Astrocyte of the cerebellum (primary cell): ENCODE results near the gene TMEM270.
"Not testable (repeated sequence)": the region's sequence is repeated elsewhere in the genome, so short reads cannot be mapped to it uniquely, and the experiment has no call there.

Experiments
- DNase-seq: peaks from one replicate; pipeline ENCODE4 v3.0.0-alpha.2; 2011; ENCODE audit warnings: low read depth
- H3K4me3 ChIP-seq: 2 replicates; pipeline ENCODE4 v1.5.1; 2011; ENCODE audit warnings: mild to moderate bottlenecking, low read depth, low read length, moderate library complexity
- CTCF ChIP-seq: IDR thresholded peaks from 2 replicates; pipeline ENCODE4 v1.5.1; 2012; ENCODE audit warnings: low read length, low read depth, moderate library complexity, mild to moderate bottlenecking; ENCODE audit errors: missing control alignments
- in situ Hi-C: cut with HindIII; loops from 2 replicates; pipeline ENCODE4 v1.10.0; 2017; ENCODE audit warnings: low sequenced_read_pairs

Gene TMEM270

DNA sequence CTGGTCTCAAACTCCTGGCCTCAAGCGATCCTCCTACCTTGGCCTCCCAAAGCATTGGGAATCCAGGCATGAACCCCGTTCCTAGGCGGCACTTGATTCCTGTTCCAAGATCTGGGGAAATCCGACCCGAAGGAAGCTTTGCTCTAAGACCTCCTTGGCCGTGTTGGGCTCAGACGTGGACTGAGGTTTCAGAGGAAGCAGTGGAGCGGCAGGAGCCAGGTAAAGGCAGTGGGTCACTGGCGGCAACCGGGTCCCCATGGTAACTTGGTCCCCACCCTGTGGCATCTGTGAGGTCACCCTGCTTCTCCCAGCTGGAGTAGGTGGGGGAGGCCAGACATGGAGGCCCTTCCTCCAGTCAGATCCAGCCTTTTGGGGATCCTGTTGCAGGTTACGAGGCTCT lies at the start of gene TMEM270:
Gene TMEM270 (plus strand): TSS at position 301 of the 400 bp plus-strand sequence. CDS start 36 bp downstream, at position 337.
- DNase-seq, result no peak
- no peak within 1 kb of the TSS for H3K4me3 ChIP-seq
- TF ChIP-seq CTCF, result no peak
- in situ Hi-C loops, result loop anchor here (25.0 kb wide), 1 partner anchor 526 kb away; no protein-coding TSS in a partner anchor

DNA sequence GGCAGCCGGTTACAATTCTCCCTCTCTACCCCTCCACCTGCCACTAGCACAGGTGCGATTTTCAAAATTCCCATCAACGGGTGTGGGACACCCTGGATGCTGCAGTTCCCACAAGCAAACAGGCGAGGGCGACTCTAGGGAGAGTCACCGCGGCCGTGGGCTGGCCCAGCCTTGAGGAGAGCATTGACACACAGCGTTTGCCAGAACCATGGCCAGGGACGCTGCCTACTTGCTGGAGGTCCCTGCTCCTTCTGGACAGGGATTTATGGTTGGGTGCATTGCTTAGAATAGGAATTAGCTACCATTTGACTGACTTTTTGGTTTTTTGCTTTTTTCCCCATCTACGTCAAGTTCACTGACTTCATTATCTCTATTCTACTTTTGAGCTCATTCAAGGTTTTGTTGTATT lies 49.2 kb upstream of the TMEM270 start:
- no peak overlapping the region for H3K4me3 ChIP-seq
- DNase-seq, result peak; percentile 4
- TF ChIP-seq CTCF, result peak; percentile 82
- in situ Hi-C loops, result no loop called here

DNA sequence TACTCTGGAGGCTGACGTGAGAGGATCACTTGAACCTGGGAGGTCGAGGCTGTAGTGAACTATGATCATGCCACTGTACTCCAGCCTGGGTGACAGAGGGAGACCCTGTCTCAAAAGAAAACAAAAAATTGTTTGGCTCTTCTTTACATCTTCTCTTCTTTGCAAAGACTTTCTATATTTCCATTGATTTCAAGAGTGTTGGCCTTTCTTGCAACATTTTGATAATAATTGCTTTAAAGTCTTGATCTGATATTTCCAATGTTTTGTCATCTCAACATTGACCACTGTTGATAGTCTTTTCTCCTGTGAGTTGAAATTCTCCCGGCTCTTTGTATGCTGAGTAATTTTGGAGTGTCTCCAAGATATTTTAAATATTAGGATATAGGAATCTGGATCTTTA lies 48.0 kb upstream of the TMEM270 start:
- in situ Hi-C loops, result no loop called here
- TF ChIP-seq CTCF, result no peak
- no peak for DNase-seq
- no peak overlapping the region for H3K4me3 ChIP-seq

DNA sequence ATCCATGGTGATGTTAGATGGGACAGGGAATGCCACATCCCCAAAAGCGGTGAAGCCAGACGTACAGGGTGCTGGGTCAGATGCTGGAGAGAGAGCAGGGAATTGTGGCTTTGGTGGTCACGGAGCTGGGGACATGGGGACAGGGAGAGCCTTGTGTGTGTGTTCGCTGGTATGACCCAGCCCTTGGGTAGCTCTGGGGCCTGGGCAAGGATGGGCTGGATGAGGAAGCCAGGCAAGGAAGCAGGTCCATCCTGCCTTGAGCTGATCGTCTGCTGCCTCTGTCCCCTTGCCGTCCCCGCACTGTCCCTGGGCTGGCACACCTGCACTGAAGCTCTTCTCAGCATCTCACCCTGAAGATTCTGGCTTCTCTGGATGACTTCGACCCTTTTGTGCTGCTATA lies 45.5 kb upstream of the TMEM270 start:
- in situ Hi-C loops, result no loop called here
- DNase-seq, result no peak
- TF ChIP-seq CTCF, result no peak
- H3K4me3 ChIP-seq, result no peak overlapping the region

DNA sequence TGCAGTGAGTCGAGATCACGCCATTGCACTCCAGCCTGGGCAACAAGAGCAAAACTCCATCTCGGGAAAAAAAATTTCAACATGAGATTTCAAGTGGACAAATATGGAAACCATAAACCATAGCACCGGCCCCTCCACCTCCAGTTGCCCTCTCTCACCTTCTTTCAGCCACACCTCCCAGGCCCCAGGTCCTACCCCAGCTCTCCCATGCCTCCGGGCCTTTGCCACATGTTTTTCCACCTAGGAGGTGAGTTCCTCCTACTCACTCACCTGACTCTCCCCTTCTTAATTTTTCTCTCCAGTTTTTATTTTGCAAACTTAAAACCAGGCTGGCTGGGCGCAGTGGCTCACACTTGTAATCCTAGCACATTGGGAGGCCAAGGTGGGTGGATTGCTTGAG lies 43.8 kb upstream of the TMEM270 start:
- DNase-seq, result no peak
- TF ChIP-seq CTCF, result no peak
- H3K4me3 ChIP-seq, result no peak overlapping the region
- in situ Hi-C loops, result no loop called here

GRCh38 chr7:73820013-73820412 lies 40.9 kb upstream of the TMEM270 start:
- in situ Hi-C loops, result no loop called here
- no peak for TF ChIP-seq CTCF
- no peak for DNase-seq
- no peak overlapping the region for H3K4me3 ChIP-seq

- H3K4me3 ChIP-seq, in situ Hi-C loops, DNase-seq: not testable (repeated sequence)
Observed at GRCh38 chr7:73821597-73822285, 39.2 kb upstream of the TMEM270 start.
